Stomach (tissue), 9 donors: ENCODE data around the gene ATAD1. TPM values are rescaled to one million over a fixed set of nuclear protein-coding genes. Genes with fewer than 3 reads are reported as not detected.
"Not testable (repeated sequence)": the region's sequence is repeated elsewhere in the genome, so short reads cannot be mapped to it uniquely, and the experiment has no call there.

ENCODE experiments used
- DNase-seq, 2 donors: peaks; one replicate each; pipeline versions ENCODE4 v3.0.0 to v3.0.0-alpha.2; 2013 to 2019
- H3K27ac ChIP-seq, 5 donors: fragments of 200-600 bp in 4 of 5; sonication (generic) in 4 of 5; one replicate each; pipeline ENCODE4 v1.5.1; 2013 to 2019; ENCODE audit warnings: mild to moderate bottlenecking in 1 of 5, moderate library complexity in 1 of 5
- H3K27me3 ChIP-seq, 3 donors: fragments of 200-600 bp; sonication (generic); one replicate each; pipeline ENCODE4 v1.5.1; 2017 to 2019; ENCODE audit warnings: mixed run types in 1 of 3
- H3K36me3 ChIP-seq, 4 donors: fragments of 200-600 bp; sonication (generic); 1 replicate in 3 of 4; 2 replicates in 1 of 4; pipeline ENCODE4 v1.5.1; 2016 to 2019
- H3K4me1 ChIP-seq, 4 donors: fragments of 200-600 bp; sonication (generic); one replicate each; pipeline ENCODE4 v1.5.1; 2016 to 2019
- H3K4me3 ChIP-seq, 4 donors: fragments of 200-600 bp; sonication (generic) in 3 of 4; one replicate each; pipeline ENCODE4 v1.5.1; 2016 to 2019; ENCODE audit warnings: mild to moderate bottlenecking in 1 of 4
- H3K9me3 ChIP-seq, 4 donors: fragments of 200-600 bp; sonication (generic); one replicate each; pipeline ENCODE4 v1.5.1; 2016 to 2019
- CTCF ChIP-seq, 7 experiments: fragments of 450-650 bp in 4 of 7; fragments of 200-600 bp in 3 of 7; sonication (generic) in 3 of 7; IDR thresholded peaks; one replicate each; pipeline ENCODE4 v1.5.1; 2016 to 2019; ENCODE audit warnings: antibody characterized with exemption in 7 of 7, control low read depth in 2 of 7, mild to moderate bottlenecking in 1 of 7
- EP300 ChIP-seq: sonication (generic); formaldehyde crosslinking; IDR thresholded peaks from one replicate; pipeline ENCODE4 v1.6.1; 2017; ENCODE audit warnings: antibody characterized with exemption
- POLR2A ChIP-seq, 4 donors: fragments of 450-650 bp; IDR thresholded peaks; one replicate each; pipeline ENCODE4 v1.6.1; 2016; ENCODE audit warnings: antibody characterized with exemption in 4 of 4, control low read depth in 2 of 4, mild to moderate bottlenecking in 1 of 4, moderate library complexity in 1 of 4
- POLR2AphosphoS5 ChIP-seq, 3 donors: sonication (generic); formaldehyde crosslinking; IDR thresholded peaks; one replicate each; pipeline ENCODE4 v1.6.1; 2016; ENCODE audit warnings: antibody characterized with exemption in 3 of 3
- WGBS, 5 donors: extraction: QIAGEN DNeasy Blood & Tissue Kit in 3 of 5; methylation state at CpG; one replicate each; pipeline versions ENCODE4 v1.1.5 to v1.1.7; 2013 to 2018; 5-methylcytosine and 5-hydroxymethylcytosine counted together
- intact Hi-C: fragments of 100-400 bp; cut with DNase I; formaldehyde crosslinking; loops from one replicate; pipeline ENCODE4 v1.15.1; 2023; ENCODE audit warnings: low total_unique reads
- polyA plus RNA-seq, 3 donors: library from polyadenylated mRNA; stranded (reverse); fragments of 200-250 nt; gene quantifications; one replicate each; pipeline ENCODE4 v1.2.3, GENCODE V29; 2013
- total RNA-seq, 5 donors: library from RNA; depleted of rRNA; stranded (reverse); fragments of >200 nt; gene quantifications; one replicate each; pipeline versions ENCODE4 v1.1.0 to v1.2.3, GENCODE V29; 2014 to 2016
- donor health status: healthy with polysubstance abuse.
- donor health status: Bipolar disorder and iron deficiency.
- donor health status: healthy.

ATAD1 gene
- total and polyA plus RNA-seq, 8 donors, result 7.0 to 61.7 (median 13.8) TPM

DNA sequence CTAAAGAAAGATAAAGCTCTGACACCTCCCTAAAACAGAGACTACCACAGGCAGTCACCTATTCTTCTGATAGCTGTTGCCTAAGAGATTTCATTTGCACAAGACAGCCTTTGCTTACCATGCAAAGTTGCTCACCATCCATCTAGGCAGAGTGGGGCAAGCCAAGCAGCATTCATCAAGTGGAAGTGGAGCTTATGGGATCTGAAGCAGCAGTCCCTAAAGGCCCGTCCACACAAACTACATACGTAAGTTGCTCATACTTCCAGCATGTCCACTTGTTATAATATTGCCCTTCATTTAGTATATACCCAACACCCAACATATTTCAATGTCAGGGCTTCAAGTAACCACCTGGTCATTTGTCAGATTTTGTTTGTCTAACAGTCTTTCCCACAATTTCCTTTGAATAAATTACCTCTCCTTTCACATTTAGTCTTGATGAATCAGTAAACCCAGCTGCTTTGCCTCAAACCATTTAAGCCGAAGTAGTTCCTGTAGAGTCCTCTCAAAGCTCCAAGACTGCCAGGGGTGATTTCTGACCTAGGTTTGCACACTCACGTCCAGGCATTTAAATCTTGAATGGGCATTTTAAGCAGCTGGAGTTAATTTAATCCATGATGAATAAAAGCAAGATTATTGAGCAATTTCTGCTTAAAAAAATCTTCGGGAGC lies 67.9 kb downstream of the ATAD1 start:
- intact Hi-C loops, result no loop called here
- TF ChIP-seq CTCF (IDR thresholded peaks at IDR 0.05), result no peak
- TF ChIP-seq POLR2AphosphoS5 (IDR thresholded peaks at IDR 0.05), result no peak
- TF ChIP-seq EP300, result no peak
- no peak for TF ChIP-seq POLR2A (IDR thresholded peaks at IDR 0.05)
- peak overlapping the region in 2 of 5 donors; percentile 4 to 21 for H3K27ac ChIP-seq
- H3K9me3 ChIP-seq, result no peaks in the 10 kb centered on the region
- peaks cover 0 to 7% (median 0%) of the 10 kb centered on the region in 4 donors for H3K4me1 ChIP-seq
- peaks cover 6 to 26% (median 15%) of the 10 kb centered on the region in 4 donors for H3K36me3 ChIP-seq
- no peak overlapping the region for H3K4me3 ChIP-seq
- peak in 1 of 2 donors; percentile 14 for DNase-seq
- 58 to 72% (median 67%) methylated on average over 5 of the region's 5 CpGs for WGBS, 5 donors
- H3K27me3 ChIP-seq, result no peaks in the 10 kb centered on the region

GRCh38 chr10:87748244-87748643 lies 69.8 kb downstream of the ATAD1 start:
- intact Hi-C loops, result not testable (repeated sequence)
- peaks cover 0 to 18% (median 11%) of the 10 kb centered on the region in 4 donors for H3K36me3 ChIP-seq

GRCh38 chr10:87746911-87747310 lies 71.1 kb downstream of the ATAD1 start:
- Histone ChIP-seq H3K27ac (no peak overlapping the region), H3K9me3 (no peaks in the 10 kb centered on the region), H3K4me3 (no peak overlapping the region), H3K27me3 (no peaks in the 10 kb centered on the region), H3K4me1 (peaks cover 0 to 7% (median 0%) of the 10 kb centered on the region in 4 donors), H3K36me3 (peaks cover 0 to 18% (median 11%) of the 10 kb centered on the region in 4 donors)
- no peak for DNase-seq
- TF ChIP-seq POLR2A (IDR thresholded peaks at IDR 0.05) (no peak), EP300 (no peak), CTCF (IDR thresholded peaks at IDR 0.05) (no peak), POLR2AphosphoS5 (IDR thresholded peaks at IDR 0.05) (no peak)
- intact Hi-C loops, result no loop called here
- WGBS, 5 donors, result 50 to 66% (median 59%) methylated on average over 4 of the region's 4 CpGs

More at GRCh38 chr10:87748244-87748643, 69.8 kb downstream of the ATAD1 start:
- DNase-seq, H3K4me3 ChIP-seq, H3K9me3 ChIP-seq, H3K27ac ChIP-seq, H3K4me1 ChIP-seq, H3K27me3 ChIP-seq: not testable (repeated sequence)
- WGBS, 5 donors, result 84 to 89% (median 86%) methylated on average over 4 of the region's 4 CpGs

GRCh38 chr10:87744606-87745005 lies 73.4 kb downstream of the ATAD1 start:
- H3K4me1 ChIP-seq, result no peaks in the 10 kb centered on the region
- H3K9me3 ChIP-seq, result no peaks in the 10 kb centered on the region
- 89 to 97% (median 92%) methylated on average over 2 of the region's 2 CpGs for WGBS, 5 donors
- peaks cover 0 to 18% (median 11%) of the 10 kb centered on the region in 4 donors for H3K36me3 ChIP-seq
- no peak for DNase-seq
- TF ChIP-seq CTCF (IDR thresholded peaks at IDR 0.05), result no peak
- no peak for TF ChIP-seq EP300
- TF ChIP-seq POLR2AphosphoS5 (IDR thresholded peaks at IDR 0.05), result no peak
- TF ChIP-seq POLR2A (IDR thresholded peaks at IDR 0.05), result no peak
- intact Hi-C loops, result no loop called here
- H3K27ac ChIP-seq, result no peak overlapping the region
- H3K4me3 ChIP-seq, result no peak overlapping the region
- no peaks in the 10 kb centered on the region for H3K27me3 ChIP-seq

DNA sequence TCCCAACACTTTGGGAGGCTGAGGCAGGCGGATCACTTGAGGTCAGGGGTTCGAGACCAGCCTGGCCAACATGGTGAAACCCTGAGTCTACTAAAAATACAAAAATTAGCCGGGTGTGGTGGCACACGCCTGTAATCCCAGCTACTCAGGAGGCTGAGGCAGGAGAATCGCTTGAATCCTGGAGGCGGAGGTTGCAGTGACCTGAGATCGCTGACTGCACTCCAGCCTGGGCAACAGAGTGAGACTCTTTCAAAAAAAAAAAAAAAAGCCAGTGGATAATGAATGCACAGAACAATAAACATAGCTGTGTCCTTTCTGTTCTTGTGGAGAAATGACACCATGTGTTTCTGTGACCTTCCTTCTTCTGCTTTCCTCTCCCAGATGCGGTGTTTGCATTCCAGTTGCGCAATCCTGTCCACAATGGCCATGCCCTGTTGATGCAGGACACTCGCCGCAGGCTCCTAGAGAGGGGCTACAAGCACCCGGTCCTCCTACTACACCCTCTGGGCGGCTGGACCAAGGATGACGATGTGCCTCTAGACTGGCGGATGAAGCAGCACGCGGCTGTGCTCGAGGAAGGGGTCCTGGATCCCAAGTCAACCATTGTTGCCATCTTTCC lies 74.9 kb downstream of the ATAD1 start:
- H3K27ac ChIP-seq, H3K9me3 ChIP-seq, H3K27me3 ChIP-seq, H3K4me1 ChIP-seq, H3K4me3 ChIP-seq, intact Hi-C loops: not testable (repeated sequence)
- H3K36me3 ChIP-seq, result peaks cover 0 to 18% (median 11%) of the 10 kb centered on the region in 4 donors
- DNase-seq, result peak in 1 of 2 donors; percentile 27
- 92 to 97% (median 94%) methylated on average over 18 of the region's 18 CpGs for WGBS, 5 donors
